ENCODE data around the gene CFAP92. TPM values are rescaled to one million over a fixed set of nuclear protein-coding genes. Genes with fewer than 3 reads are reported as not detected.

Gene CFAP92
- total RNA-seq, 1 donor from 2014 or later, result not detected

- H3K27me3 Mint-ChIP-seq, result peaks cover 38% of the 10 kb centered on the region
- no peak overlapping the region for H3K27ac Mint-ChIP-seq
- DNase-seq (no peak), ATAC-seq (ENCODE audit: low read depth) (no peak)
- no peaks in the 10 kb centered on the region for H3K9me3 Mint-ChIP-seq
- no peaks in the 10 kb centered on the region for H3K36me3 Mint-ChIP-seq (ENCODE audit: low read depth)
- POLR2A ChIA-PET, result interaction anchor here (1.1 kb wide), 1 partner anchor 23 kb away, joined by 3 read pairs; no protein-coding TSS in a partner anchor
- H3K4me1 Mint-ChIP-seq, result peaks cover 28% of the 10 kb centered on the region
- CTCF ChIA-PET, result interaction anchor here (1.5 to 3.2 kb wide), 2 partner anchors 26 to 250 kb away, joined by 3 to 22 read pairs; no protein-coding TSS in a partner anchor
- no peak overlapping the region for H3K4me3 Mint-ChIP-seq
- intact Hi-C loops (cut with micrococcal nuclease), result no loop called here
- no peak for TF ChIP-seq CTCF (IDR thresholded peaks at IDR 0.05)
Observed at GRCh38 chr3:128996726-128997125, 2.9 kb upstream of the CFAP92 start.

- ChIA-PET CTCF (interaction anchor here (1.5 to 3.2 kb wide), 2 partner anchors 26 to 250 kb away, joined by 3 to 22 read pairs; no protein-coding TSS in a partner anchor), POLR2A (interaction anchor here (1.1 kb wide), 1 partner anchor 22 kb away, joined by 3 read pairs; no protein-coding TSS in a partner anchor)
- ATAC-seq (ENCODE audit: low read depth) (no peak), DNase-seq (no peak)
- no peaks in the 10 kb centered on the region for H3K36me3 Mint-ChIP-seq (ENCODE audit: low read depth)
- H3K27me3 Mint-ChIP-seq, result peaks cover 38% of the 10 kb centered on the region
- H3K4me1 Mint-ChIP-seq, result peaks cover 28% of the 10 kb centered on the region
- intact Hi-C loops (cut with micrococcal nuclease), result no loop called here
- H3K4me3 Mint-ChIP-seq, result no peak overlapping the region
- H3K9me3 Mint-ChIP-seq, result no peaks in the 10 kb centered on the region
- TF ChIP-seq CTCF (IDR thresholded peaks at IDR 0.05), result no peak
- no peak overlapping the region for H3K27ac Mint-ChIP-seq
Observed at GRCh38 chr3:128996200-128996599, 2.3 kb upstream of the CFAP92 start.

GRCh38 chr3:128995737-128996136, 1.9 kb upstream of the CFAP92 start:
- Mint-ChIP-seq H3K36me3 (ENCODE audit: low read depth) (no peaks in the 10 kb centered on the region), H3K27ac (no peak overlapping the region), H3K9me3 (no peaks in the 10 kb centered on the region), H3K27me3 (peaks cover 33% of the 10 kb centered on the region), H3K4me3 (no peak overlapping the region), H3K4me1 (peaks cover 28% of the 10 kb centered on the region)
- DNase-seq, result no peak
- TF ChIP-seq CTCF (IDR thresholded peaks at IDR 0.05), result no peak
- ATAC-seq (ENCODE audit: low read depth), result no peak
- POLR2A ChIA-PET, result interaction anchor here (1.1 kb wide), 1 partner anchor 22 kb away, joined by 3 read pairs; no protein-coding TSS in a partner anchor
- CTCF ChIA-PET, result interaction anchor here (1.5 to 3.2 kb wide), 2 partner anchors 25 to 251 kb away, joined by 3 to 22 read pairs; no protein-coding TSS in a partner anchor
- intact Hi-C loops (cut with micrococcal nuclease), result no loop called here

- H3K4me1 Mint-ChIP-seq, result peaks cover 28% of the 10 kb centered on the region
- no peak for DNase-seq
- no peak for ATAC-seq (ENCODE audit: low read depth)
- no peaks in the 10 kb centered on the region for H3K36me3 Mint-ChIP-seq (ENCODE audit: low read depth)
- no peaks in the 10 kb centered on the region for H3K9me3 Mint-ChIP-seq
- H3K27ac Mint-ChIP-seq, result no peak overlapping the region
- H3K4me3 Mint-ChIP-seq, result peak overlapping the region; percentile 60
- intact Hi-C loops (cut with micrococcal nuclease), result loop anchor here (1.0 kb wide), 2 partner anchors 21 to 32 kb away; no protein-coding TSS in a partner anchor
- ChIA-PET CTCF (interaction anchor here (0.9 to 3.2 kb wide), 5 partner anchors 22 to 58 kb away, joined by 3 to 22 read pairs (median 7); no protein-coding TSS in a partner anchor), POLR2A (interaction anchor here (0.6 to 2.0 kb wide), 7 partner anchors 9 to 259 kb away, joined by 3 to 17 read pairs (median 5); partner anchors contain the start of genes ACAD9 and CNBP)
- H3K27me3 Mint-ChIP-seq, result peaks cover 25% of the 10 kb centered on the region
- no peak for TF ChIP-seq CTCF (IDR thresholded peaks at IDR 0.05)
Observed at GRCh38 chr3:128994581-128995546, 988 bp upstream of the CFAP92 start.
